ENCODE measurements around the gene WDR73.

GRCh38 chr15:84631706-84632272, 22.3 kb downstream of the WDR73 start:
- TF ChIP-seq CTCF (IDR thresholded peaks at IDR 0.05; ENCODE audit: low read length) (no peak), EZH2 (IDR thresholded peaks at IDR 0.05; ENCODE audit: borderline replicate concordance, low read length) (no peak)

Measured in OCI-LY1 (cell line).